Cardiac muscle cell (in vitro differentiated cells and primary cell): ENCODE results near the gene LPIN1. TPM values are rescaled to one million over a fixed set of nuclear protein-coding genes. Genes with fewer than 3 reads are reported as not detected.

Source experiments
- DNase-seq, 2 donors: peaks; one replicate each; pipeline versions ENCODE4 v3.0.0 to v3.0.0-alpha.2; 2010 to 2017; ENCODE audit warnings: low read depth in 1 of 2, low spot score in 1 of 2
- H3K27ac ChIP-seq: fragments of 200-600 bp; sonication (generic); 2 replicates; pipeline ENCODE4 v1.5.1; 2016
- H3K27me3 ChIP-seq: fragments of 200-600 bp; sonication (generic); 2 replicates; pipeline ENCODE4 v1.6.0; 2016; ENCODE audit warnings: control low read depth
- H3K36me3 ChIP-seq: fragments of 200-600 bp; sonication (generic); 2 replicates; pipeline ENCODE4 v1.5.1; 2016; ENCODE audit warnings: control low read depth
- H3K4me1 ChIP-seq: fragments of 200-600 bp; sonication (generic); 2 replicates; pipeline ENCODE4 v1.8.1; 2017; ENCODE audit warnings: low read depth, mild to moderate bottlenecking, mixed run types
- H3K4me3 ChIP-seq: fragments of 200-600 bp; sonication (generic); 2 replicates; pipeline ENCODE4 v1.5.1; 2016; ENCODE audit warnings: mild to moderate bottlenecking
- H3K9me3 ChIP-seq: fragments of 200-600 bp; sonication (generic); 2 replicates; pipeline ENCODE4 v1.5.1; 2017; ENCODE audit warnings: low read depth, mild to moderate bottlenecking, control low read depth
- polyA plus RNA-seq: library from polyadenylated mRNA; unstranded; fragments of >200 nt; fragmentation: Nextera tagmentation; extraction: Ambion mirVana; gene quantifications from 2 replicates; pipeline ENCODE4 v1.2.1, GENCODE V29; 2016
- total RNA-seq: library from RNA; depleted of rRNA; stranded (reverse); fragments of >200 nt; gene quantifications from 2 replicates; pipeline ENCODE4 v1.2.3, GENCODE V29; 2016
- TF ChIP-seq, protein P1 (sequence below): IDR thresholded peaks from 2 replicates; pipeline ENCODE4 v1.5.1; 2012; ENCODE audit warnings: low read depth, mild to moderate bottlenecking, low read length

LPIN1 gene
- total and polyA plus RNA-seq, 2 experiments from 2014 or later, result 47.0 to 58.3 TPM

DNA sequence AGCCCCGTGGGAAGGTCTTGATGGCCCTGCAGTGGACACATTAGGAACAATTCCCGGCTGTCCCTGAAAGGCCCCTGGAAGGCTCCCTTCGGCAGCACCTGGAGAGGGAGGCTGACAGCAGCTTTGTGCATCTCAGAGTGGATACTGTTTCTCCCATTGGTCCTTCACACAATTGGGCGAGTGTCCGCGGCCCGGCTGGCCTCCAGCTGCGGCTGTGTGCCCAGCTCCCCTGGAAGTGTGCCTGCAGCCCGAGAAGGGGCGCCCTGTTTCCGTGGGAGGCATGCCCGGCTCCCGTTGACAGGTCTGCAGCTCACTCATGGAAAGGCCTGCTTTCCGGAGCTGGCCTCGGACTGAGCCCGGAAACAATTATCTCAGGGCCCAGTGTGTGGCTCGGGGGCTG, 103.7 kb downstream of the LPIN1 start:
- H3K4me1 ChIP-seq, result no peaks in the 10 kb centered on the region
- DNase-seq, result no peak
- H3K4me3 ChIP-seq, result no peak overlapping the region
- H3K27me3 ChIP-seq, result no peaks in the 10 kb centered on the region
- TF ChIP-seq, protein P1, sequence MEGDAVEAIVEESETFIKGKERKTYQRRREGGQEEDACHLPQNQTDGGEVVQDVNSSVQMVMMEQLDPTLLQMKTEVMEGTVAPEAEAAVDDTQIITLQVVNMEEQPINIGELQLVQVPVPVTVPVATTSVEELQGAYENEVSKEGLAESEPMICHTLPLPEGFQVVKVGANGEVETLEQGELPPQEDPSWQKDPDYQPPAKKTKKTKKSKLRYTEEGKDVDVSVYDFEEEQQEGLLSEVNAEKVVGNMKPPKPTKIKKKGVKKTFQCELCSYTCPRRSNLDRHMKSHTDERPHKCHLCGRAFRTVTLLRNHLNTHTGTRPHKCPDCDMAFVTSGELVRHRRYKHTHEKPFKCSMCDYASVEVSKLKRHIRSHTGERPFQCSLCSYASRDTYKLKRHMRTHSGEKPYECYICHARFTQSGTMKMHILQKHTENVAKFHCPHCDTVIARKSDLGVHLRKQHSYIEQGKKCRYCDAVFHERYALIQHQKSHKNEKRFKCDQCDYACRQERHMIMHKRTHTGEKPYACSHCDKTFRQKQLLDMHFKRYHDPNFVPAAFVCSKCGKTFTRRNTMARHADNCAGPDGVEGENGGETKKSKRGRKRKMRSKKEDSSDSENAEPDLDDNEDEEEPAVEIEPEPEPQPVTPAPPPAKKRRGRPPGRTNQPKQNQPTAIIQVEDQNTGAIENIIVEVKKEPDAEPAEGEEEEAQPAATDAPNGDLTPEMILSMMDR, result no peak
- H3K9me3 ChIP-seq, result no peaks in the 10 kb centered on the region
- no peak overlapping the region for H3K27ac ChIP-seq
- H3K36me3 ChIP-seq, result no peaks in the 10 kb centered on the region

DNA sequence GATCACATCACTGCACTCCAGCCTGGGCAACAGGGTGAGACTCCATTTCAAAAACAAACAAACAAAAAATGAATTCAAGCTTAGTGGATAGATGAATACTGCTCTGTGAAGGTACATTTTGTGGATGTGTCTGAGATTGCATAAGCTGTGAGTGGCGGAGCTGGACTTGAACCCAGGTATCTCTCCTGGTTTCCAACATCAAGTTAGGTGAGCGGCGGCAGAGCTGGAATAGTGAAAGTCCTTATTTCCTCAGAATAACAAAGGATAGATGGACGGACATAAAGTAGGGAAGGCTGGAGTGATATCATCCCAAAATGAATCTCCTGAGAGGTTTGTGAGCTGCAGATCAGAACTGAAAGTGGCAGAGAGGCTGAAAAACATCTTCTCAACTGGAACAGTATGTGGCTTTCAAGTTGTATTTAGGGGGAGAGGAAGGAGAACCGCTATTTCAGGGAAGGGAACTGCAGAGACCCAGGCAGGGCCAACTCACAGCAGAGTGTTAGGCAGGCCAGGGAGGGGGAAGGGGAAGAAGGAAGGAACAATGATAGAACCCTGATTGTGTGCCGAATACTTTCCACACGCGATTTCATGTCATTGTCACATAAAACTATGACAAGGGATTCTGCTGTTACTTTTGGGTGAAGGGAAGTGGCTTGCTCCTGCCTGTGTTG, 106.2 kb downstream of the LPIN1 start:
- Histone ChIP-seq H3K27ac (no peak overlapping the region), H3K4me3 (no peak overlapping the region)
- no peak for DNase-seq

DNA sequence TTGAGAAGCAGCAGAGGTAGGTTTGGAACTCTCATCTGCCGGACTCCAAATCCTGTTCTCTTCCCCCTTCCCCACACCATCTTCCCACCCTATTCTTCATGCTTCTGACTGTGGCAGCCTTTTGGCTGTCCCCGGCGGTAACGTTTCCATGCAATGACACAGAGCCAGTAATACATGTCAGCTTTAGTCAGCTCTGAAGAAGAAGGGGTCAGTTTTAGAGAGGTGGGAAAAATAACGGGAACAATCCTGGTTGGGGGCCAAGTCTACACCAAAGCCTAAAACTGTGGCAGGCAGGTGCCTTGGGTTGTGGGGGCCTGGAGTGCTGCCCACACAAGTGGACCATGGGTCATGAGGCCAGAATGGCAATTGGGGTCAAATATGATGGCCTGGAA, 106.8 kb downstream of the LPIN1 start:
- TF ChIP-seq, protein P1, result no peak
- no peak overlapping the region for H3K27ac ChIP-seq
- no peaks in the 10 kb centered on the region for H3K9me3 ChIP-seq
- H3K36me3 ChIP-seq, result no peaks in the 10 kb centered on the region
- no peak for DNase-seq
- no peak overlapping the region for H3K4me3 ChIP-seq
- no peaks in the 10 kb centered on the region for H3K27me3 ChIP-seq
- peaks cover 7% of the 10 kb centered on the region for H3K4me1 ChIP-seq

More for the DNA sequence above, 106.2 kb downstream of the LPIN1 start:
- Histone ChIP-seq H3K36me3 (no peaks in the 10 kb centered on the region), H3K9me3 (no peaks in the 10 kb centered on the region), H3K4me1 (peaks cover 7% of the 10 kb centered on the region), H3K27me3 (no peaks in the 10 kb centered on the region)
- TF ChIP-seq, protein P1, result no peak

DNA sequence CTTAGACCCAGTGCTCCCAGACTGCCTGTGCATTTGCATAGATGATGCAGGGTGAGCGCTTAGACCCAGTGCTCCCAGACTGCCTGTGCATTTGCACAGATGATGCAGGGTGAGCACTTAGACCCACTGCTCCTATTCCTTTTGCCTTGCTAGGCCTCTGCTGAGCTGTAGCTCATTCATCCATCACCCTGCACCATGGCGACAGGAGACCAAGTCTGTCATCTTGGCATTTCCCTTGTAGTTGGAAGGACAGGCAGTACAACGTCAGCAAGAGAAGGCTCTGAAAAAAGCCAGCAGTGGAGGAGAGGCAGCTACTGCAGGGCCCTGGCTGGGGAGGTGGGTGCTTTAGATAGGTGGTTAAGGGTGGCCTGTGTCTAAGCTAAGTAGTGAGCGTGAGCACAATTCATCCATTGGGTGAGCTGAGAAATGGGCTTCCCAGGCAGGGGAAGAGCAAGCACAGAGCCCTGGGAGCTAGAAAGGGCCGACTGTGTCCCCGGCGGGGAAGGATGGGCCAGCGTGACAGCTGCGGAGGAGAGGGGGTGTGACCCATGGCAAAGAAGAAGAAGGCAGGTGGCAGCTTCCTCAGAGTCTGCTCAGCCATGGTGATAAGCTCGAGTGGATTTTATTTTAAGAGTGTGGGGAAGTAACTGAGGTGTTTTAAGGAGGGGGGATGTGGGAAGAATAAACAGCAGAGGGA, 108.8 kb downstream of the LPIN1 start:
- H3K9me3 ChIP-seq, result no peaks in the 10 kb centered on the region
- H3K36me3 ChIP-seq, result no peaks in the 10 kb centered on the region
- peaks cover 7% of the 10 kb centered on the region for H3K4me1 ChIP-seq
- TF ChIP-seq, protein P1, result no peak
- no peak overlapping the region for H3K4me3 ChIP-seq
- H3K27ac ChIP-seq, result no peak overlapping the region
- no peaks in the 10 kb centered on the region for H3K27me3 ChIP-seq
- DNase-seq, result peak in 1 of 2 donors; percentile 13

DNA sequence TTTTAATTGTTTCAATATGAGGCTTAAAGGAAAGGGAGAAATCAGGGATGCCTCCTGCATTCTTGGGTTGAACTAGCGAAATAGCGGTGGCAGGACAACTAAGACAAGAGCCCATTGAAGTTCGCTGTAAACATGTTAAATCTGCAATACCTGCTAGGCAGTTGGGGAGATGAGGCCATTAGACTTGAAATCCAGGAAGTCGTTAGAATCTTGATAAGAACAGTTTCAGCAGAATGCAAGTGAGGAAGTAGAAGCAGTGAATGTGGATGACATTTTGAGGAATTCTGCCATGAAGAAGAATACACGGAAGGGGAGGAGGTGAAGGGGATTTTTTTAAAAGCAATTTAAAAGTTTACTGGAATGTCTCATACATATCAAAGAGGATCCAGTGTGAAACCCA, 109.7 kb downstream of the LPIN1 start:
- no peaks in the 10 kb centered on the region for H3K36me3 ChIP-seq
- no peak for DNase-seq
- H3K4me3 ChIP-seq, result no peak overlapping the region

More for the DNA sequence above, 109.7 kb downstream of the LPIN1 start:
- H3K9me3 ChIP-seq, result no peaks in the 10 kb centered on the region
- no peak overlapping the region for H3K27ac ChIP-seq
- TF ChIP-seq, protein P1, result no peak
- H3K4me1 ChIP-seq, result peaks cover 7% of the 10 kb centered on the region
- H3K27me3 ChIP-seq, result no peaks in the 10 kb centered on the region
